HG03442 (cell line): Measurements from ENCODE around the gene RAB3B.

Experiments
- ATAC-seq: cut with Tn5 transposase; IDR thresholded peaks from one replicate; pipeline ENCODE4 v1.9.1; 2021; ENCODE audit warnings: mild to moderate bottlenecking, moderate library complexity; ENCODE audit not compliant: unreplicated experiment

The RAB3B gene

DNA sequence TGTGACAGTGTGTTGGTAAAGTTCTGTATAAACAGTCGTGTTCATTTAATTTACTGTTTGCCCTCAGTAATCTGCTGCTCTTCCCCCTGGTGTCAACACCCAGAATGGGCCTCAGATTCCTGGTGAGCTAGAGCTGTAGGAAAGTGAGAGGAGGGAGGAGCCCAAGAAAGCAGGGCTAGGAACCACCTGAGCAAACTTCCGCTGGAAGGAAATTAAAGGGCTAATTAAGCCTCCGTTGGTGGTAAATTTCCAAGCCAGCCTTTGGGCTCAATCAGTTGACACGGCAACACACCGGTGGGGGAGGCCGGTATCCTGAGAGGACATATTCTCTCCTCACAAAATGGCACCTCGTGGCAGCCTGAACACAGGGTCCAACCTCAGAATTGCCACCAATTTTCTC, 32.9 kb downstream of the RAB3B start:
- ATAC-seq, result no peak

DNA sequence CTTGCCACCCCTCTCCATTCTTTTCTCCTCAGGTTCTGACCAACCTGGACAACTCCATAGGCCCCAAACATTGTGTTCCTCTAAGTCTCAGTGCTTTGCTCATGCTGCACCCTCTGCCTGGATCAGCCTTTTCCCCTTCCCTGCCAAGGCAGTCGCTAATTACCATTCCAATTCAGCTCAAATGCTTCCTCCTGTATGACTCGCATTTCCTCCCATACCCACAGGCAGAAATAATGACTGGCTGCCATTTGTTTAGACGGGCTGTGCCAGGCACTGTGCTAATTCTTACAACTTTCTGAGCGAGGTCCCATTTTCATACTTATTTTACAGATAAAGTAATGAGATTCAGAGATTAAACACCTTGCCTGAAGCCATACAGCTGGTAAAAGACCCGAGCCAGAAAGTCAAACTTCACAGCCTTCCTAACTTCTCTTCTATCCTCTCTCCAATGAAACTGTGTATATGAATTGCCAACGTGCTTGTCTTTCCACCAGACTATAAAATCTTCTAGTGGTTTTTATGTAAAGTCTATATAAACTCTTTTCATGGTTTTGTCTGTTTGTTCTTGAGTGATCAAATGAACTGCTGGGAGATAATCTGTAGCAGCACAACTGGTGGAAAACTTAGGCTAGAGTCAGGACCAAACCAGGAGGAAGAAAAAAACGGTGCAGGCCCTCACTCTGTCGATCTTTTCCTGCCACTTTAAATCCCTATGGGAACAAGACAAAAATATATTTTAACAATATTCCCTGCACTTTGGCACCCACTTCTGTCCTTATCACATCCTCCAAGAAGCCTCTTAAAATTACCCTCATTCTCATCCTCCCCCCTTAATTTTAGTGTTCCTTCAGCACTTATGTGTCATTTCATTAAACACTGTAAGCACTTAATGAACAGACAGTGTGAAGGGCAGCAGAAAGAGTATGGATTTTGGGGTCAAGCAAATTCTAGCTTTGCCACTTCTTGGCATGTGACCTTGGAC, 33.7 kb downstream of the RAB3B start:
- ATAC-seq, result no peak

DNA sequence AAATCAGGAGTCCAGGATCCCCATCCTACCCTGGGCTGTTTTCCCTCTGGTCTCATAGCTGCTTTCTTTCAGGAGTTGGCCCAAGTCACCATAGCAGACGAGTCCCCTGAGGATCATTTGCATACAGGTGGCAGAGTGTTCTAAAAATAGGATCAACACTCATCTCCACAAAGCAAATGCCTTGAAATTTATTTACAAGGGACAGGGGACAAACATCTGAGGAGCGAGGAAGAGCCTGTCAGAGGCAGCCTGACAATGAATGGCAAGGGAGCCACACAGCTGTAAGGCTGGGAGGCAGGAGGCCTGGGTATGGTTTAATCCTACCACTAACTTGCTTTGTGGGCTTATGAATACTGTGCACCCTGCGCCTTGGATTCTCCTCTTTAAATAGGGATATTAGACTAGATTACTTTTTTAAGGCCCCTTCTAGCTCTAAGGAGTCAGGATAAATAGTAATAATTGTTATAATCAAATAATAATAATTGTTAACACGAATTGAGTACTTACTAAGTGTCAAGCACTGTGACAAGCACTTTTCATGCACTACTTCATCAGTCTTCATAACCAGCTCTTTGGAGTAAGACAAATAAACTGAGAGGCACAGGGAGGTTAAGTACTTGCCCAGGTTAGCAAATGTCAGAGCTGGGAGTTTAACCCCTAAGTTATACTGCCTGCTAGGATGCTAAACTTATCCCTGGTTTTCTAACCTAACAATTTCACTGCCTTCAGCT, 34.5 kb downstream of the RAB3B start:
- ATAC-seq, result no peak

DNA sequence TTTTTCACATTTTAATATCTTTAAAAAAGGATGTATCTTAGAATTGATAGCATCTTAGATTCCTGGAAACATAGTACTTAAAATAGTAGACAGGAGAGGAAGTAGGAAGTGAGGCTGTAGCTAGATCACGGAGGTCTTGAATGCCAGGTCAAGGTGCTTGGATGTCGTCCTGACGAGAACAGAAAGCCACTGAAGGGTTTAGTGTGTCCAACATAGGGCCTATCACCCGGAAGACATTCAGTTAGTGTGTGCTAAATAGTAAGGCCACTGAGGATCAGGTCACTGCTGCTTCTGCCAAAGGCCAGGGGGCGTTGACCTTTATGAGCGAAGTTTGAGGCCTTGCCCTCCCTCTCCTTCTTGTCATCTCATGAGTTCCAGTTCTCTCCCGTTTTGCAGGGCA, 35.7 kb downstream of the RAB3B start:
- ATAC-seq, result no peak

DNA sequence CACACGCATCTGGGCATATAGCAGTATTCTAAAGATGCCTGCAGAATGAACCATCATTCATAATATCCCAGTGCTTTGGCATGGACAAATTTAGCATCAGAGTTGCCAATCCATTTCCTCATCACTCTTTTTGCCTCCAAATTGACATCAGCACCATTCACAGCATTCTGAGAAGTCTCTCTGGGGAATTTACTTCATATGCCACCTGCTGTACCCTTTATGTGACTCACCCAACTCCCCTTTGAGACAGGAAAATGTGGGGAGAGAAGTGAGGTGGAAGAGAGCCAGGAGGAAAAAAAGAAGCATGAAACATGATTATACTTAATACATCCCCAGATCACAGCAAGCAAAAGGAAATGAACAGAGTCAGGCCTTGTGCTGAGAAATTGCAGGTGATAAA, 37.4 kb downstream of the RAB3B start:
- ATAC-seq, result no peak

DNA sequence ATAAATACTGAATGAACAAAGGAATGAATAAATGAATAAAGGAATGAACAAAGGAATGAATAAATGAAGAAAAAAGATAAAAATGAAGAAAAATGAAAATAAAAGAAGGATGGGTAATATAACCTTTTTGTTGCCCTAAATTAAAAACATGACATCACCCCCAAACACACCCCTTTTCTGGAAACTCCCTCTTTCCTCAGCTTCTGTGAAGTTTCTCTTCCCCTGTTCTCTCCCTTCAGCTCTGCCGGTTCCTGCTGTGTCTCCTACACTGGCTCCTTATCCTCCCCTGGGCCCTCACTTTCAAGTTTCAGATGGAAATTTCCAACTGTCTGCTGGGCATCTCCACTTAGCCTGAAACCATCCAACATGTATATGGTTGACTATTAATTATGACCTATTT, 37.9 kb downstream of the RAB3B start:
- no peak for ATAC-seq

DNA sequence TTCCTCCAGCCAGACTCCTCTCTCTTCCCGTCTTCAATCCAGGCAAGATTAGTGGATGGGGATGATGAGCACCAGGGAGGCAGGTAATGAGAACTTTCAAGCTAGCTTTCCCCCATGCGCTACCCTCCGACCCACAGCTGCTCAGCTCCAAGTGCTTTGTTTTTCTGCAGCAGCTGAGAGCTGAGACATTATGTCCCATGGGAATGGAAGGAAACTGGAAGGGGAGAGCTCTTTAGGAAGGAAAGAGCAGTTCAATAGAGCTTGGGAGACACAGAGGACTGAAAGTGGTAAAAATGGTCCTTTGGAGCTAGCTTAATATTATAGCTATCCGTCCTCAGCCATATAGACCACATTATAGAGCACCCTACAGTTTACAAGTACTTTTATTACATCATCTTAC, 39.8 kb downstream of the RAB3B start:
- no peak for ATAC-seq

DNA sequence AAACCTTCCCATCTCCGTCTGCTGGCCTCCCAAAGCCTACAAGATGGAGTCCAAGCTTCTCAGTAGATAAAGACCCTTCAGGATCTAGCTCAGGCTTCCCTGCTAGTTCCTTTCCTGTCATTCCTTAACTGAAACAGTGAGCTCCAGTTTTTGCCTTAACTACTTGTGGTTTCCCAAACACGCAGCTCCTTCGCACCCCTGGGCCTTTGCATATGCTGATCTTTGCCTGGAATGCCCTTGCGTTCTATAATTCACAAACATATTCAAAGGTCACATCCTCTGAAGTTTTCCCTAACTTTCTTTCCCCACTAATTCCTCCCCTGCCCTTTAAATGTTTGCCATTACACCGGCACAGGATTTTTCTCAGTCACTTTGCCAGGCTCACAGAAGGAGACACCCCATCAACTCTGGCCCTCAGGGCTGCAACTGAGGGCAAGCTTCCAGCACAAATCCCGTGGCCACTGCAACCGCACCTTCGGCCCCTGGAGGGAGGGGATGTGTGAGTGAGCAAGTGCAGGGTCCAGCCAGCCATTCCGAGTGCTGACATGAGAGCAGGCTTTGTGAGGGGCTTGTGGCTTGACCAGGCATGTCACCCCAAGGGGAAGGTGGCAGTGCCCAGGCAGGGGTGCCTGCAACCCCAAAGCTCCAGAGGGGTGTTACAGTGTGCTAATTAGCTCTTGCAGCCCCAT, 41.3 kb downstream of the RAB3B start:
- no peak for ATAC-seq

DNA sequence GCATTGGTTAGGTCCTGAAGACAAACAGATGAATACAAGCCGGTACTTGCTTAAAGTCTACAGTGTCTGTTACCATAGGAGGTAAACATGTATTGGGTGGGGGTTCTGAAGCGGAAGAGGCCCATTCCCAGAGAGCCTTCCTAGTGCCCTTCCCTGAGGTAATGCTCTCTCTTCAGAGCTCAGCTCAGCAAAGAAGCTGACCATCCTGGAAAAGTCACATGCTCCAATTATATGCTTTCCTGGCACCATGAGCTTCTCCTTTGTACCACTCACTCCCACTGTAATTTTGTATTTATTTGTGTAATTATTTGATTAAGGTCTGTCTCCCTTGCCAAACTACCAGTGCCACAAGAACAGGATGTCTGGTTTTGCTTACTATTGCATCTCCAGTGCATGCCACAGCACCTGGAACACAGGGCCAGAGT, 42.0 kb downstream of the RAB3B start:
- no peak for ATAC-seq

DNA sequence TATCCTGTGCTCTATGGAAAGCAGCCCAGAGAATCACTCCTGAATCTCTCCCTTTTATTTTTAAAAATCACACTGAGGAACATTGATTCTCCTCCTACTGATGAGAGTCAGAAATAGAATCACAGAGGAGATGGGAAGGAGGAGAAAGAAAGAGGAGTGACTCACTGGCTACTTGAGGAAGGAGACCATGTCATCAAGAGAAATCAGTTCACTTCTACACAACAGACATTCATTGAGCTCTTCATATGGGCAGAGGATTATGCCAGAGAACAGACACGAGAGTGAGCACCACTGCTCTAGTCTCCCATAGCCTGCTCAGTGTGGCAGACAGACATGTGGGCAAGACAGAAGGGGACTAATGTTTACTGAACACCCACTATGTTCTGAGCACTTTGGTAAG, 44.2 kb downstream of the RAB3B start:
- no peak for ATAC-seq

DNA sequence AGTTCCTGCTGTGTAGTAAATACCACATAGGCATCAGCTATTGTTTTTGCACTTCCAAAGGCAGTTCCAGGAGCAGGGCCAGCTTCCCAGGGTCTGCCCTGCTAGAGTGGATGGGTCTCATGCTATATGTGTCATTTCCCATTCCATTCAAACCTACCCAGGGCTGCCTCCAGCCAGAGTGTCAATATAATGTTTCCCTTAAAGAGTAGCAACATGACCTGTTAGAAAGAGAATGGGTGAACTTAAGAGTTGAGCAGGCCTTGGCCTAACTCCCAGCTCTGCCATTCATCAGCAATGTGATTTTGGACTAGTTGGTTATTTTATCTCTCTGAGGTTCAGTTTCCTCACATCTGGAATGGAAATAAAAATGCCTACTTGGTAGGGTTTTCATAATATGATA, 44.9 kb downstream of the RAB3B start:
- ATAC-seq, result no peak

DNA sequence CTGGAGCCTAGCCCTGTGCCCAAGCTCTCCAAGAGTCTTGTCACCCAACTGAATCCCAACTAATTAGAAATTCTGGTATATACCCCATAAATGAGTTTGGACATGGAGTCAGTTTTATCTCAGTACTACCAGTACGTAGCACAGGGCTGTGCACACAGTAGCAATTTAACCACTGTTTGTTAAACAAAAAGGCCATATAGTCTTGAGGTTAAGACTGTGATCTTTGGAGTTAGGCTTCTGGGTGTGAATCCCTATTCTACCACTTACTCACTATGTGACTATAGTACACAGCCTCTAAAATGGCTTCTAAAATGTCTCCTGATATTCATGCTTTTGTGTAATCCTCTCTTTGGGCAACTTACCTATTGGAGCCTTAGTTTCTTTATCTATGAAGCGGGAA, 48.2 kb downstream of the RAB3B start:
- ATAC-seq, result no peak

DNA sequence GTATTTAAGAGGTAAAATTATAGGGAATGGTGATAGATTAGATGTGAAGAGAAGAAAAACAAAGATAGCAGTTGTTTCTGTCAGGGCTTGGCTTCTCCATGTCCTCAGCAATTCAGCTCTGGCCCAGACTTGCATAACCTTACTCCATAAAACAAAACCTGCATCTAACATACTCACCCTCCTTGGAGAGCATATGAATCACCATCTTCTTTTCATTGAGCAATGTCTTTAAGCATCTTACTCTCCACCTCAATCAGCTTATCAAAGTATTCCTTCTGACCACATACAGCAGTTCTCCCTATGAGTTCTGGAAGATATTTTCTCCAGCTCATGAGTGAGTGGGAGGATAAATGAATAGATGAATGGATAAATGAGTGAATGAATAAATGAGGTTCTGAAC, 49.0 kb downstream of the RAB3B start:
- ATAC-seq, result no peak

DNA sequence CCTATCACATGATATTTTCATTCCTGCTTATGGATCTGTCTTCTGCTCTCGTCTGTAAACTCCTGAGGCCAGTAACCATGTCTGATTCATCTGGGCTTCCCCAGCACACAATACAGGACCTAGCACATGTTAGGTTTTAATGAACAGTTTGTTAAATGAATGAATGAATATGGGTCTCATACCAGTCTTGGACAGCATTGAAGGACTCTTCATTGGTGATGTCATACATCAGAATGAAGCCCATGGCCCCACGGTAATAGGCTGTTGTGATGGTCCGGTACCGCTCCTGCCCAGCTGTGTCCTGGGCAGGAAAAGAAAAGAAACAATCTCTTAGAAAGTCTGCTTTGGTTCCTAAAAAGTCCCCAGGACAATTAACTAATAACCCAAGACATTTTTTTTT, 53.4 kb downstream of the RAB3B start:
- no peak for ATAC-seq

DNA sequence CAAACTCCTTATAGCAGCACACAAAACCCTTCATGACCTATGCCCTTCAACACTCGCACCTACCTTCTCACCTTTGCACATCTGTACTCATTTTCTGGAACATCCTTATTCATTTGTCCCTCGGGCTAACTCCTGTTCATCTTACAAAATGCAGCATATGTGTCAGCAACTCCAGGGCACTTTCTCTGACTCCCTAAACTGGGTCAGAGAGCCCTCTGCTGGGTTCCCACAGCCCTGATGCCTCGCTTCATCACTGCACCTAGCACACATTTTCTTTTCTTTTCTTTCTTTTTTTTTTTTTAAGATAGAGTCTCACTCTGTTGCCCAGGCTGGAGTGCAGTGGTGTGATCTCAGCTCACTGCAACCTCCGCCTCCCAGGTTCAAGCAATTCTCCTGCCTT, 54.0 kb downstream of the RAB3B start:
- ATAC-seq, result no peak

DNA sequence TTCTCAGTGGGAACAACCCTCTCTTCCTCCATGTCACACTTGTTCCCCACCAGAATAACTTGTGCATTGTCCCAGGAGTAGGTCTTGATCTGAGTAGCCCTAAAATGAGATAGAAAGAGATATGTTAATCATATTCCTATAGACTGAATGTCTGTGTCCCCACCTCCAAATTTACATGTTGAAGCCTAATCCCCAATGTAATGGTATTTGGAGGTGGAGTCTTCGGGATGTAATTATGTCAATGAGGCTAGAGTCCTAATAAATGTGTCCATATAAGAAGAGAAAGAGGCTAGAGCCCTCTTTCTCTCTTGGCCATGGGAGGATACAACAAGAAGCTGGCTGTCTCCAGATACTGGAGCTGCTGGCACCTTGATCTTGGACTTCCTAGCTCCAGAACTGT, 57.2 kb downstream of the RAB3B start:
- no peak for ATAC-seq

DNA sequence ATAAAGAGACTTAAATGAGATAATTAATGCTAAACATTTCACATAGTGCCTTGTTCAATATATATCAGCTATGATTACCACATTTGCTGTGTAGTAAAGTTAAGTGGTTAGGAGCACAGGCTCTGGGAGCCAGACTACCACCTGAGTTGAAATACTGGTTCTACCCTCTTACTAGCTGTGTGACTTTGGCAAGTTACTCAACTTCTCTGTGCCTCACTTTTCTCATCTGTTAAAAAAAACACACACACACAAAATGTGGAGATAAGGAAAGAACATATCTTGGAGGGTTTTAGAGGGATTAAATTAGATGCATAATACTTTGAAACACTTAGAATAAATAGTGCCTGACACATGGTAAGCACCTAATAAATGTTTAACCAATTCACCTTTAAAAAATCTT, 60.2 kb downstream of the RAB3B start:
- no peak for ATAC-seq

DNA sequence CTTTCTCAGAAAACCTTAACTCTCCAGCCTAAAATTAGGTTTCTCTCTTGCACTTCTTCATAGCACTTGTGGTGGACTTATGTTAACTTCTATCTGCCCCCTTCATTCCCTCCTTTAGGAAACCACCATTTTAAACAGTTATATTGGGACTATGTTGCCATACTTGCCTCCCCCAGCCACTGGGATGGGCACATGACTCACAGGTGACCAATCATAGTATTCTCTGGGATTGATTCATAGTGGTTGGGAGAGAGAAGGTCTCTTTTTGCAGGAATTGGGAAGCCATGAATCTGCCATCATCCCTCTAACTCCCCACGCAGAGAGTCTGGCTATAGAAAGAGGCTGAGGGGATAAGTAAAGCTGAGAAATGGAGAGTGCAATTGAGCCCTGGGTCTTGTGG, 61.6 kb downstream of the RAB3B start:
- no peak for ATAC-seq

DNA sequence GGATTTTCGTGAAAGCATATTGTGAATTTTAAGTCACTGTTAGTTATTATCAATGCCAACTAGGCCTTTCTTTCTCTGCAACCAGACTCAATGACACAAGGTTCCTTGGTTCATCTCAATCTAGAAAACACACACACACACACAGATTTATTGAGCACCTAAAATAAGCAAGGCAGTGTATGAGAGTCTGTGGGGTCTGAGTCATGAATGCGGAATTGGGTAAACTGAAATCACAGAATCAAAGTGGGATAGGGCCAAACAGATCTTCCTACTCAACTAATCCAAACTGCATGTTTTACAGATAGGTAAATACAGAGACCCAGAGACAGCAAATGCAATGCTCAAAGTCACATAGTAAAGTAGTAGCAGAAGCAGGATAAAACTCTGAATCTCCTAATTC, 63.5 kb downstream of the RAB3B start:
- no peak for ATAC-seq

DNA sequence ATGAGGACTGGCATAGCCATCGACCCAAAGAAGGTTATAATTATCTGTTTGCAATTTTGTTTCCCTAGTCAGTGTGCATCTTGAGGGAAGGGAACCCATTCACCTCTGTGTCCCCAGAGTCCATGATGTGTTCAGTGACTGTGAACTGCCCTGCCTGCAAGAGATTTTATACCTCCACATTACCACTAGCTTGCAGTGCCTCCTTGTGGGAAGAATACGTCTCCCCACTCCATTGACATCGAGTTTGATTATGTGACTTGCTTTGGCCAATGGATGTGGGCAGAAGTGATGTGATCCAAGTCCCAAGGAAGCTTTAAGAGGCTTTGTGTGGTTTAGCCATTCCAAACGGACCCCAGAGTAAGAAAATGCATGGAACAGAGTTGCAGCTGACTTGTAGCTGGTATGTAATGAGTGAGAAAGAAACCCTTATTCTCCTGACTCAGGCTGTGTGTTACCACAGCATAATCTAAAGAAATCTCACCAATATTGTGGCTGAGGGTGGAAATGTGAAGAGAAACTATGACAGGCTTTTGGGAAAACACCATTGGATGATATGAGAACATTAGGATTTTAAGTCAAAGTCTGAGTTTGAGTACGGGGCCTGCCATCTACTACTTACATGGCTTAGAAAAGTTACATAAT, 64.2 kb downstream of the RAB3B start:
- no peak for ATAC-seq

DNA sequence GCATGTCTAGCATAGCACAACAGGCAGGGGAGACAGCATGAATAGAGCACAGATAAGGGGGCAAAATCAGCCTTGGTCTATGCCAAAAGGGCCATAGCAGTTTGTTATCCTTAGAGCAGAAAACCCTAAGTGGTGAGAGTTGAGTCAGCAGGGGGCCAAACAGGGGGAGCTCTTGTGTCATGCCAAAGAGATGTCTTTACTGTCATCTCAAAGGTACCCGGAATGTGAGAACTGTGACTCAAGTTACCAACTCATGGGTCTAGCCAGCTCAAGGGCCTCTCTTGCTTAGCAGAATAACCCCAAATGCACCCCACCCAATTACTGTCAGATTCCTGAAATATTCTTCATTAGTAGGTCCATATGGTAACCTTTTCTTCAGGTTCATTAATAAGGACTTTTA, 66.0 kb downstream of the RAB3B start:
- ATAC-seq, result no peak
